Measurements from ENCODE around the gene TIGD6.

DNA sequence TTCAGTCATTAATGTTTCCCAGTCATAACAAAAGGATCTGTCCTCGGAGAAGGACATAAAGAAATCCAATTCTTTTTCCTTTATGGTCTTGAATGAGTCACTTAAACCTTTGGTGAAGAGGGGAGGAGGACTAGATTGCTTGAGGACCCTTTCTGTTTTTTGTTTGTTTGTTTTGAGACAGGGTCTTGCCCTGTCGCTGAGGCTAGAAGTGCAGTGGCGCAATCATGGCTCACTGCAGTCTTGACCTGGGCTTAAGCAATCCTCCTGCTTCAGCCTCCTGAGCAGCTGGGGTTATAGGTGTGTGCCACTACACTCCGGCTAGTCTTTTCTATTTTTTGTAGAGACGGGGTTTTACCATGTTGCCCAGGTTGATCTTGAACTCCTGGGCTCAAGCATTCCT is 12.3 kb downstream of the TIGD6 start:
- TF ChIP-seq, protein P1, sequence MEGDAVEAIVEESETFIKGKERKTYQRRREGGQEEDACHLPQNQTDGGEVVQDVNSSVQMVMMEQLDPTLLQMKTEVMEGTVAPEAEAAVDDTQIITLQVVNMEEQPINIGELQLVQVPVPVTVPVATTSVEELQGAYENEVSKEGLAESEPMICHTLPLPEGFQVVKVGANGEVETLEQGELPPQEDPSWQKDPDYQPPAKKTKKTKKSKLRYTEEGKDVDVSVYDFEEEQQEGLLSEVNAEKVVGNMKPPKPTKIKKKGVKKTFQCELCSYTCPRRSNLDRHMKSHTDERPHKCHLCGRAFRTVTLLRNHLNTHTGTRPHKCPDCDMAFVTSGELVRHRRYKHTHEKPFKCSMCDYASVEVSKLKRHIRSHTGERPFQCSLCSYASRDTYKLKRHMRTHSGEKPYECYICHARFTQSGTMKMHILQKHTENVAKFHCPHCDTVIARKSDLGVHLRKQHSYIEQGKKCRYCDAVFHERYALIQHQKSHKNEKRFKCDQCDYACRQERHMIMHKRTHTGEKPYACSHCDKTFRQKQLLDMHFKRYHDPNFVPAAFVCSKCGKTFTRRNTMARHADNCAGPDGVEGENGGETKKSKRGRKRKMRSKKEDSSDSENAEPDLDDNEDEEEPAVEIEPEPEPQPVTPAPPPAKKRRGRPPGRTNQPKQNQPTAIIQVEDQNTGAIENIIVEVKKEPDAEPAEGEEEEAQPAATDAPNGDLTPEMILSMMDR (IDR thresholded peaks at IDR 0.05), result no peak
- TF ChIP-seq POLR2A (IDR thresholded peaks at IDR 0.05; ENCODE audit: low read depth), result no peak

Data from esophagus muscularis mucosa (tissue), 3 donors.